K562 (cell line): ENCODE data around the gene ISG20L2. TPM values are rescaled to one million over a fixed set of nuclear protein-coding genes. Genes with fewer than 3 reads are reported as not detected.
A peak's percentile ranks its signal among the peaks of the same experiment; 100 is the strongest.

Source experiments
- AFF4 ChIP-seq: sonication (generic); formaldehyde crosslinking; IDR thresholded peaks from 2 replicates; pipeline ENCODE4 v1.8.0; 2023; ENCODE audit warnings: mild to moderate bottlenecking, missing genetic modification reagents
- BCLAF1 ChIP-seq, 2 experiments: fragments of 450-650 bp in 1 of 2; IDR thresholded peaks; 2 replicates each; pipeline ENCODE4 v1.6.1; 2011 to 2017; ENCODE audit warnings: low read depth in 2 of 2, antibody characterized with exemption in 1 of 2, borderline replicate concordance in 1 of 2, low read length in 1 of 2, mild to moderate bottlenecking in 1 of 2, mixed read lengths in 1 of 2; ENCODE audit not compliant: control insufficient read depth in 1 of 2
- DDX20 ChIP-seq: fragments of 450-650 bp; IDR thresholded peaks from 2 replicates; pipeline ENCODE4 v1.6.1; 2016; ENCODE audit warnings: missing genetic modification characterization, low read depth, mild to moderate bottlenecking, missing compliant biosample characterization, moderate library complexity
- DPF2 ChIP-seq: fragments of 450-650 bp; IDR thresholded peaks from 2 replicates; pipeline ENCODE4 v1.6.1; 2016
- FOXK1 ChIP-seq: sonication (generic); formaldehyde crosslinking; IDR thresholded peaks from 2 replicates; pipeline ENCODE4 v1.8.0; 2022; ENCODE audit warnings: missing genetic modification reagents, mild to moderate bottlenecking, borderline replicate concordance
- HDAC3 ChIP-seq: fragments of 450-650 bp; IDR thresholded peaks from 2 replicates; pipeline ENCODE4 v1.6.1; 2018; ENCODE audit warnings: borderline replicate concordance, mild to moderate bottlenecking, moderate library complexity; ENCODE audit not compliant: partially characterized antibody
- HMG20A ChIP-seq: fragments of 450-650 bp; formaldehyde crosslinking; conservative IDR thresholded peaks from 2 replicates; pipeline ENCODE4 v1.4.0; 2020; ENCODE audit warnings: mild to moderate bottlenecking, mixed read lengths
- MXI1 ChIP-seq: IDR thresholded peaks from 2 replicates; pipeline ENCODE4 v1.6.1; 2011; ENCODE audit warnings: low read depth, mild to moderate bottlenecking, improper control_type of control experiment, low read length
- PCBP2 ChIP-seq: fragments of 200-400 bp; formaldehyde crosslinking; IDR thresholded peaks from 2 replicates; pipeline ENCODE4 v1.6.1; 2018; ENCODE audit warnings: low read length, low read depth, mild to moderate bottlenecking, moderate library complexity; ENCODE audit not compliant: poor library complexity, severe bottlenecking
- PML ChIP-seq: IDR thresholded peaks from 2 replicates; pipeline ENCODE4 v1.6.1; 2012; ENCODE audit warnings: low read length, inconsistent platforms
- RAD21 ChIP-seq, 2 experiments: fragments of 250-450 bp in 1 of 2; fragments of 450-650 bp in 1 of 2; sonication (Bioruptor Pico) in 1 of 2; formaldehyde crosslinking in 1 of 2; IDR thresholded peaks in 1 of 2; conservative IDR thresholded peaks in 1 of 2; 2 replicates each; pipeline versions ENCODE4 v1.4.0 to v1.8.0; 2020 to 2022; ENCODE audit warnings: mild to moderate bottlenecking in 2 of 2, moderate library complexity in 1 of 2
- RBBP5 ChIP-seq: fragments of 200-600 bp; sonication (generic); IDR thresholded peaks from 2 replicates; pipeline ENCODE4 v1.6.1; 2012; ENCODE audit warnings: borderline replicate concordance, mild to moderate bottlenecking, low read length, control low read depth, inconsistent platforms; ENCODE audit not compliant: insufficient read depth, poor library complexity, severe bottlenecking
- STAG1 ChIP-seq: sonication (generic); formaldehyde crosslinking; IDR thresholded peaks from 2 replicates; pipeline ENCODE4 v1.5.0; 2020; ENCODE audit warnings: missing genetic modification reagents, borderline replicate concordance
- TGIF2 ChIP-seq: sonication (generic); formaldehyde crosslinking; IDR thresholded peaks from 2 replicates; pipeline ENCODE4 v1.8.1; 2022; ENCODE audit warnings: mild to moderate bottlenecking, missing genetic modification reagents, moderate library complexity
- THRAP3 ChIP-seq: fragments of 450-650 bp; IDR thresholded peaks from 2 replicates; pipeline ENCODE4 v1.6.1; 2016; ENCODE audit warnings: mild to moderate bottlenecking, inconsistent platforms, borderline replicate concordance
- ZFP91 ChIP-seq: sonication (generic); formaldehyde crosslinking; IDR thresholded peaks from 2 replicates; pipeline ENCODE4 v1.8.0; 2022; ENCODE audit warnings: mild to moderate bottlenecking, missing genetic modification reagents
- ZKSCAN1 ChIP-seq: fragments of 150-350 bp; IDR thresholded peaks from 2 replicates; pipeline ENCODE4 v1.6.1; 2016; ENCODE audit warnings: low read depth, low read length
- ZNF324 ChIP-seq: fragments of 250-450 bp; sonication (Bioruptor Pico); IDR thresholded peaks from 2 replicates; pipeline ENCODE4 v1.4.0; 2020; ENCODE audit warnings: mild to moderate bottlenecking
- polyA plus RNA-seq, 8 experiments: library from polyadenylated mRNA; depleted of rRNA in 4 of 8; stranded (reverse) in 5 of 8; unstranded in 3 of 8; fragments of >200 nt; fragmentation: Nextera tagmentation in 2 of 8; fragmentation: Illumina TruSeq in 1 of 8; extraction: Ambion mirVana in 2 of 8; extraction: Trizol in 1 of 8; gene quantifications; 2 replicates each; pipeline versions ENCODE4 v1.2.1 to v1.2.3, GENCODE V29; 2011 to 2014; ENCODE audit warnings: inconsistent platforms in 1 of 8, missing spikeins in 1 of 8
- total RNA-seq, 7 experiments: library from RNA; depleted of rRNA in 6 of 7; stranded (reverse); fragments of >200 nt in 6 of 7; fragmentation: Illumina TruSeq in 2 of 7; extraction: Trizol in 2 of 7; gene quantifications; 2 replicates each; pipeline versions ENCODE4 v1.2.1 to v1.2.3, GENCODE V29; 2011 to 2021; ENCODE audit warnings: low replicate concordance in 1 of 7

ISG20L2 gene
- total and polyA plus RNA-seq, 9 of the 15 experiments (the other 6 are each of a cell fraction or from before 2014, with no cell fraction given), result 21.3 to 130 (median 50.3) TPM

- peak; percentile 60 for TF ChIP-seq RBBP5
- no peak for TF ChIP-seq STAG1 (CRISPR knock-in tag)
- no peak for TF ChIP-seq HDAC3
- no peak for TF ChIP-seq ZNF324 (CRISPR knock-in tag)
- no peak for TF ChIP-seq RAD21 (CRISPR knock-in tag; conservative IDR thresholded peaks at IDR 0.05 in 1 of 2, IDR thresholded peaks at IDR 0.05 in 1 of 2)
- no peak for TF ChIP-seq DPF2
- TF ChIP-seq ZFP91 (CRISPR knock-in tag), result no peak
- TF ChIP-seq TGIF2, result no peak
- TF ChIP-seq BCLAF1 (IDR thresholded peaks at IDR 0.05; ENCODE audit: borderline replicate concordance in 1 of 2, control insufficient read depth in 1 of 2, low read depth in 2 of 2, low read length in 1 of 2), result peak in 1 of 2 experiments; percentile 56; a peak in 1 of 4 replicates
- peak; percentile 56; the same call in 1 of the 2 replicates for TF ChIP-seq PML
- no peak for TF ChIP-seq HMG20A (CRISPR knock-in tag)
- TF ChIP-seq AFF4 (CRISPR knock-in tag), result no peak
- TF ChIP-seq FOXK1, result no peak
- TF ChIP-seq DDX20 (tag), result no peak
- TF ChIP-seq ZKSCAN1, result 0 out of 2 replicates have a peak, but pooled peaks have one; percentile 29
- TF ChIP-seq PCBP2, result no peak
- TF ChIP-seq MXI1, result no peak
- no peak for TF ChIP-seq THRAP3
These were observed at the start of gene ISG20L2 (continued) for GRCh38 chr1:156728599-156729462.
